Upper lobe of left lung (tissue), 4 donors: ENCODE data around the gene GLRX3.

Source experiments
- EP300 ChIP-seq, 4 donors: sonication (generic); formaldehyde crosslinking; IDR thresholded peaks; one replicate each; pipeline ENCODE4 v1.5.1; 2017; ENCODE audit warnings: antibody characterized with exemption in 4 of 4, control low read depth in 2 of 4
- POLR2AphosphoS5 ChIP-seq, 2 donors: sonication (generic); formaldehyde crosslinking; IDR thresholded peaks; one replicate each; pipeline ENCODE4 v1.5.1; 2017; ENCODE audit warnings: antibody characterized with exemption in 2 of 2
- TF ChIP-seq, protein P1 (sequence below), 6 experiments: fragments of 450-650 bp in 4 of 6; fragments of 200-600 bp in 2 of 6; sonication (generic) in 2 of 6; IDR thresholded peaks; one replicate each; pipeline ENCODE4 v1.5.1; 2016 to 2019; ENCODE audit warnings: antibody characterized with exemption in 6 of 6

DNA sequence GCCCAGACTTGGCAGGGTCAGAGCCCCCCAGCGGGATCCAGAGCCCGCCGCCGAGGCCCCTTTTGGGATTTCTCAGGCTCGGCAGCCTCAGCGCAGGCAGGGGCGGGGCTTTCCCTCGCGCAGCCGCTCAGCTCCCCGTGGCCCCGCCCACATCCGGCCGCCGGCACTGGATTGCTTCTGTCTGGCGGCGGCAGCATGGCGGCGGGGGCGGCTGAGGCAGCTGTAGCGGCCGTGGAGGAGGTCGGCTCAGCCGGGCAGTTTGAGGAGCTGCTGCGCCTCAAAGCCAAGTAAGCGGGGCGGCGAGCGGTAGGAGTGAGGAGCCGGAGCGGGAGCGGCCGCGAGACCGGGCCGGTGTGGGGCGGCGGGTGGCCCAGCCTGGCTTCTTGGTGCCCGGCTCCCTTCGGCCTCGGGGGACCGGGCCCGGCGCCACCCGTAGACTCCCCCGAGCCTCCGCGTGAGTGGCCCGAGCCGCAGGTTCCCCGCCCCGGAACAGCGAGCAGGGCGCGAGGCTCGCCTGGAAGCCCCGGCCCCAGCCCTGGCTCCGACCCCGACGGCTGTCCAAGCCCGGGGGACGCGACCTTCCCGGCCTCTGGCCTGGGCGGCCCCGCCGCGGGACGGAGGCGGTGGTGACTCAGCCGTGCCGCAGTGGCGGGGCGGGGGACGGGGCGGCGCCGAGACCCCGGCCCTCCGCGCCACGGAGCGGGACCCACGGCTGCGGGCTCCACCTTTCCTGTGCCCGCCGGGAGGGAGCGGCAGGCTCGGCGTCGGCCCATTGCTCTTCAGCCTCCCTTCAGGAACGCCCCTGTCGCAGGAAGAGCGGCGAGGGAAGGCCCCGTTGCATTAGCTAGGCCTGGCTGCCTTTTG, at the start of gene GLRX3:
- TF ChIP-seq POLR2AphosphoS5 (IDR thresholded peaks at IDR 0.05) (peak; percentile 58 to 86), EP300 (IDR thresholded peaks at IDR 0.05) (no peak)
- TF ChIP-seq, protein P1, sequence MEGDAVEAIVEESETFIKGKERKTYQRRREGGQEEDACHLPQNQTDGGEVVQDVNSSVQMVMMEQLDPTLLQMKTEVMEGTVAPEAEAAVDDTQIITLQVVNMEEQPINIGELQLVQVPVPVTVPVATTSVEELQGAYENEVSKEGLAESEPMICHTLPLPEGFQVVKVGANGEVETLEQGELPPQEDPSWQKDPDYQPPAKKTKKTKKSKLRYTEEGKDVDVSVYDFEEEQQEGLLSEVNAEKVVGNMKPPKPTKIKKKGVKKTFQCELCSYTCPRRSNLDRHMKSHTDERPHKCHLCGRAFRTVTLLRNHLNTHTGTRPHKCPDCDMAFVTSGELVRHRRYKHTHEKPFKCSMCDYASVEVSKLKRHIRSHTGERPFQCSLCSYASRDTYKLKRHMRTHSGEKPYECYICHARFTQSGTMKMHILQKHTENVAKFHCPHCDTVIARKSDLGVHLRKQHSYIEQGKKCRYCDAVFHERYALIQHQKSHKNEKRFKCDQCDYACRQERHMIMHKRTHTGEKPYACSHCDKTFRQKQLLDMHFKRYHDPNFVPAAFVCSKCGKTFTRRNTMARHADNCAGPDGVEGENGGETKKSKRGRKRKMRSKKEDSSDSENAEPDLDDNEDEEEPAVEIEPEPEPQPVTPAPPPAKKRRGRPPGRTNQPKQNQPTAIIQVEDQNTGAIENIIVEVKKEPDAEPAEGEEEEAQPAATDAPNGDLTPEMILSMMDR (IDR thresholded peaks at IDR 0.05), result peak in 2 of 6 experiments; percentile 2 to 12
